HG02588 (cell line): ENCODE data around the gene CACNA1E.

ENCODE experiments used
- ATAC-seq: cut with Tn5 transposase; IDR thresholded peaks from one replicate; pipeline ENCODE4 v1.9.1; 2021; ENCODE audit warnings: mild to moderate bottlenecking, moderate library complexity; ENCODE audit not compliant: unreplicated experiment

Gene CACNA1E

GRCh38 chr1:181748013-181748412, 264.7 kb downstream of the CACNA1E start:
- ATAC-seq: no peak

- ATAC-seq: no peak
Measured at GRCh38 chr1:181754103-181754502, 270.8 kb downstream of the CACNA1E start.

GRCh38 chr1:181759481-181759880, 276.2 kb downstream of the CACNA1E start:
- no peak for ATAC-seq

- no peak for ATAC-seq
Measured at GRCh38 chr1:181763736-181764135, 280.4 kb downstream of the CACNA1E start.

GRCh38 chr1:181765451-181766026, 282.2 kb downstream of the CACNA1E start:
- no peak for ATAC-seq

- no peak for ATAC-seq
Measured at GRCh38 chr1:181767001-181767708, 283.8 kb downstream of the CACNA1E start.

GRCh38 chr1:181768211-181768929, 285.1 kb downstream of the CACNA1E start:
- peak; percentile 58 for ATAC-seq

- ATAC-seq: no peak
Measured at GRCh38 chr1:181768930-181769280, 285.6 kb downstream of the CACNA1E start.

- ATAC-seq: no peak
Measured at GRCh38 chr1:181769846-181770245, 286.5 kb downstream of the CACNA1E start.

GRCh38 chr1:181772714-181773113, 289.4 kb downstream of the CACNA1E start:
- no peak for ATAC-seq

- ATAC-seq: no peak
Measured at GRCh38 chr1:181776044-181776443, 292.7 kb downstream of the CACNA1E start.

GRCh38 chr1:181777286-181777685, 294.0 kb downstream of the CACNA1E start:
- no peak for ATAC-seq

GRCh38 chr1:181777812-181778211, 294.5 kb downstream of the CACNA1E start:
- ATAC-seq: no peak

GRCh38 chr1:181778640-181779260, 295.4 kb downstream of the CACNA1E start:
- ATAC-seq: no peak

GRCh38 chr1:181779343-181779742, 296.0 kb downstream of the CACNA1E start:
- ATAC-seq: no peak

- ATAC-seq: no peak
Measured at GRCh38 chr1:181783208-181783607, 299.9 kb downstream of the CACNA1E start.

GRCh38 chr1:181784039-181784683, 300.8 kb downstream of the CACNA1E start:
- no peak for ATAC-seq

GRCh38 chr1:181789395-181789794, 306.1 kb downstream of the CACNA1E start:
- ATAC-seq: no peak

- no peak for ATAC-seq
Measured at GRCh38 chr1:181791721-181792120, 308.4 kb downstream of the CACNA1E start.

GRCh38 chr1:181793831-181794230, 310.5 kb downstream of the CACNA1E start:
- no peak for ATAC-seq

GRCh38 chr1:181794332-181794731, 311.0 kb downstream of the CACNA1E start:
- no peak for ATAC-seq
